Ovary (tissue), 3 donors: ENCODE data around the gene RACGAP1.

ENCODE experiments used
- CTCF ChIP-seq, 3 donors: fragments of 450-650 bp in 2 of 3; fragments of 200-600 bp in 1 of 3; IDR thresholded peaks; one replicate each; pipeline versions ENCODE4 v1.5.1 to v1.8.0; 2016 to 2022; ENCODE audit warnings: antibody characterized with exemption in 3 of 3, mild to moderate bottlenecking in 1 of 3
- EP300 ChIP-seq: sonication (generic); formaldehyde crosslinking; IDR thresholded peaks from one replicate; pipeline ENCODE4 v1.6.1; 2017; ENCODE audit warnings: antibody characterized with exemption
- POLR2A ChIP-seq: fragments of 450-650 bp; IDR thresholded peaks from one replicate; pipeline ENCODE4 v1.6.1; 2017; ENCODE audit warnings: antibody characterized with exemption, mild to moderate bottlenecking, moderate library complexity
- donor health status: DM: no; HTN: no; CAD: no.

GRCh38 chr12:50056639-50056976 lies 31.3 kb upstream of the RACGAP1 start:
- no peak for TF ChIP-seq EP300
- TF ChIP-seq CTCF (IDR thresholded peaks at IDR 0.05): no peak
- TF ChIP-seq POLR2A: no peak
